Neuronal stem cell (in vitro differentiated cells): Measurements from ENCODE around the gene LMO4.

Source experiments
- DNase-seq: peaks from one replicate; pipeline ENCODE4 v3.0.0-alpha.2; 2013; ENCODE audit warnings: low spot score
- H2AFZ ChIP-seq: one replicate; pipeline ENCODE4 v1.6.1; 2013; ENCODE audit warnings: mild to moderate bottlenecking, low read length, inconsistent platforms
- H2AK5ac ChIP-seq: 2 replicates; pipeline ENCODE4 v1.6.1; 2013; ENCODE audit warnings: low read depth, mild to moderate bottlenecking, inconsistent platforms, low read length, moderate library complexity, mixed read lengths
- H2BK120ac ChIP-seq: 2 replicates; pipeline ENCODE4 v1.6.1; 2013; ENCODE audit warnings: low read depth, mild to moderate bottlenecking, inconsistent platforms, low read length, moderate library complexity, mixed read lengths
- H2BK12ac ChIP-seq: one replicate; pipeline ENCODE4 v1.6.1; 2013; ENCODE audit warnings: low read length, inconsistent platforms
- H2BK15ac ChIP-seq: 2 replicates; pipeline ENCODE4 v1.6.1; 2013; ENCODE audit warnings: mild to moderate bottlenecking, low read length, inconsistent platforms, mixed read lengths
- H2BK5ac ChIP-seq: one replicate; pipeline ENCODE4 v1.6.1; 2013; ENCODE audit warnings: inconsistent platforms, mild to moderate bottlenecking, low read length, moderate library complexity
- H3K14ac ChIP-seq: one replicate; pipeline ENCODE4 v1.6.1; 2013; ENCODE audit warnings: low read length, inconsistent platforms
- H3K18ac ChIP-seq: 2 replicates; pipeline ENCODE4 v1.6.1; 2013; ENCODE audit warnings: low read length, inconsistent platforms
- H3K23ac ChIP-seq: 2 replicates; pipeline ENCODE4 v1.6.1; 2013; ENCODE audit warnings: low read depth, mild to moderate bottlenecking, mixed read lengths, low read length, inconsistent platforms; ENCODE audit not compliant: poor library complexity
- H3K27ac ChIP-seq: replicated peaks from 3 replicates; pipeline ENCODE4 v1.5.1; 2013; ENCODE audit warnings: low read length, inconsistent platforms
- H3K27me3 ChIP-seq, 3 experiments: 2 replicates each; pipeline ENCODE4 v1.6.1; 2013; ENCODE audit warnings: low read length in 3 of 3, mild to moderate bottlenecking in 2 of 3, inconsistent platforms in 1 of 3, low read depth in 1 of 3, mixed read lengths in 1 of 3, moderate library complexity in 1 of 3; ENCODE audit not compliant: control insufficient read depth in 3 of 3, insufficient read depth in 3 of 3
- H3K36me3 ChIP-seq, 2 donors: replicated peaks in 1 of 2; 2 replicates each; pipeline ENCODE4 v1.6.1; 2013; ENCODE audit warnings: low read length in 2 of 2; ENCODE audit not compliant: control insufficient read depth in 2 of 2, insufficient read depth in 2 of 2
- H3K4ac ChIP-seq: 2 replicates; pipeline ENCODE4 v1.6.1; 2013; ENCODE audit warnings: inconsistent platforms, mild to moderate bottlenecking, low read length, moderate library complexity
- H3K4me1 ChIP-seq, 2 donors: 1 replicate in 1 of 2; 2 replicates in 1 of 2; pipeline ENCODE4 v1.6.1; 2013; ENCODE audit warnings: low read length in 2 of 2, low read depth in 1 of 2; ENCODE audit not compliant: control insufficient read depth in 2 of 2, insufficient read depth in 1 of 2
- H3K4me2 ChIP-seq: one replicate; pipeline ENCODE4 v1.6.1; 2013; ENCODE audit warnings: mild to moderate bottlenecking, low read length, inconsistent platforms; ENCODE audit not compliant: insufficient read depth, poor library complexity, severe bottlenecking
- H3K4me3 ChIP-seq, 2 donors: 2 replicates each; pipeline ENCODE4 v1.5.1; 2013; ENCODE audit warnings: low read length in 2 of 2, mild to moderate bottlenecking in 2 of 2, inconsistent platforms in 1 of 2, moderate library complexity in 1 of 2
- H3K79me1 ChIP-seq: one replicate; pipeline ENCODE4 v1.6.1; 2013; ENCODE audit warnings: low read depth, mild to moderate bottlenecking, inconsistent platforms, low read length, moderate library complexity
- H3K9ac ChIP-seq: one replicate; pipeline ENCODE4 v1.6.1; 2013; ENCODE audit warnings: mild to moderate bottlenecking, low read depth, low read length, inconsistent platforms; ENCODE audit not compliant: poor library complexity
- H3K9me3 ChIP-seq, 2 donors: replicated peaks in 1 of 2; 2 replicates each; pipeline versions ENCODE3 to v1.6.1; 2013; ENCODE audit warnings: low read length in 2 of 2, mild to moderate bottlenecking in 2 of 2, inconsistent platforms in 1 of 2, low read depth in 1 of 2, mixed read lengths in 1 of 2, moderate library complexity in 1 of 2; ENCODE audit not compliant: control insufficient read depth in 2 of 2, insufficient read depth in 1 of 2
- H4K8ac ChIP-seq: one replicate; pipeline ENCODE4 v1.6.1; 2013; ENCODE audit warnings: low read depth, mild to moderate bottlenecking, inconsistent platforms, low read length, moderate library complexity
- H4K91ac ChIP-seq: one replicate; pipeline ENCODE4 v1.6.1; 2013; ENCODE audit warnings: low read length, low read depth, mild to moderate bottlenecking, inconsistent platforms; ENCODE audit not compliant: poor library complexity
- WGBS, 2 donors: extraction: QIAGEN DNeasy Blood & Tissue Kit; methylation state at CpG; one replicate each; pipeline ENCODE4 v1.1.7; 2013; ENCODE audit warnings: missing lambda C conversion rate in 2 of 2, mixed read lengths in 1 of 2; ENCODE audit not compliant: insufficient read length in 2 of 2, insufficient replicate concordance in 1 of 2; ENCODE audit errors: extremely low coverage in 2 of 2; 5-methylcytosine and 5-hydroxymethylcytosine counted together

The LMO4 gene

DNA sequence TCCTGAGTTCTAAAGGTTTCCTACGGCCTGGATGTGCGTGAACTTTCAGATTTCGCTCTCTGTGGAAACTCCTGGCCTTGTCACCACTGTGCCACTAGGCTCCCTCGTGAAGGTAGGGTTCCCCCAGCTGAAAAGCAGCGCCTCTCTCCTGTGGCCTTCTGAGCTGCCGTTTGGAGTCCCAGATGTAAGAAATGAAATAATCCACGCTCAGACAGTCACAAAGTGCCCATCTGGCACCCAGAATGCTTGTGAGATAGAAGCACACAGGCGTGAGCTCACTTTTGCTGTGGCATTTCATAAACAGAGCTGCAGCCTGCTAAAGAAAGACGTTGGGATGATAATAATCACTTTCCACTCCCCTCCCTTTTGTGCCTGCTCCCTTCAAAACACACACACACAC is 65.8 kb downstream of the LMO4 start:
- Histone ChIP-seq H3K4me2 (no peak overlapping the region), H2AFZ (no peak overlapping the region), H3K23ac (no peak overlapping the region), H3K14ac (no peak overlapping the region), H3K27me3 (no peaks in the 10 kb centered on the region), H4K8ac (no peak overlapping the region), H3K4me1 (peaks cover under 1 to 14% of the 10 kb centered on the region in 2 donors), H3K79me1 (no peaks in the 10 kb centered on the region), H2BK120ac (no peak overlapping the region), H3K4ac (no peak overlapping the region), H2BK15ac (no peak overlapping the region), H3K9ac (no peak overlapping the region), H3K18ac (peak overlapping the region; percentile 1), H2AK5ac (no peak overlapping the region), H3K36me3 (no peaks in the 10 kb centered on the region), H4K91ac (no peak overlapping the region), H3K27ac (no peak overlapping the region), H3K4me3 (no peak overlapping the region), H3K9me3 (no peaks in the 10 kb centered on the region), H2BK12ac (no peak overlapping the region), H2BK5ac (no peak overlapping the region)
- no peak for DNase-seq
- no CpG with 5 or more reads among the region's 9 CpGs for WGBS, 2 donors

DNA sequence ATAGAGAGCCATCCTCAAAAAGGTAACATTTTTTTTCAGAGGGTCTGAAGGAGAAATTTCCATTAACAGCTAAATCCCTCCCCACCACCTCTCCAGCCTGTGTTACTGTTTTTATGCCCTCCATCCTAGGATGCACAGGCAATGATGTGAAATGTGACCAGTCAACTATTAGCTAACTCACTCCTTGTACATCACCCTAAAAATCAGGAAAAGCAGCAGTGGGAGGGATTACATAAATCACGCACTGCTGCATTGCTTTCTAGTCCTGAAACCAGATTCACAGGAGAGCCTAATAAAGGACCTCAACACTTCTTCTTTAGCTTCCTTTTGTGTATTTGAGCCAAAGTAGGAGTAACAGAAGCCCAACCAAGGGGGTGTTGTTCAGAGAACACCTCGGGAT is 66.3 kb downstream of the LMO4 start:
- no peak overlapping the region for H3K18ac ChIP-seq
- H3K9me3 ChIP-seq: no peaks in the 10 kb centered on the region
- no peak overlapping the region for H2BK120ac ChIP-seq
- no peak overlapping the region for H3K4me2 ChIP-seq
- H3K23ac ChIP-seq: no peak overlapping the region
- DNase-seq: no peak
- no peak overlapping the region for H3K14ac ChIP-seq
- H2BK5ac ChIP-seq: no peak overlapping the region
- no peak overlapping the region for H3K4me3 ChIP-seq
- no peak overlapping the region for H3K4ac ChIP-seq
- H3K4me1 ChIP-seq: peaks cover 3 to 16% of the 10 kb centered on the region in 2 donors
- H2AK5ac ChIP-seq: no peak overlapping the region
- no peak overlapping the region for H4K91ac ChIP-seq
- H2BK12ac ChIP-seq: no peak overlapping the region
- H4K8ac ChIP-seq: no peak overlapping the region
- no peak overlapping the region for H3K27ac ChIP-seq
- no peaks in the 10 kb centered on the region for H3K36me3 ChIP-seq
- no peak overlapping the region for H3K9ac ChIP-seq
- no peak overlapping the region for H2BK15ac ChIP-seq
- H3K79me1 ChIP-seq: no peaks in the 10 kb centered on the region
- H3K27me3 ChIP-seq: no peaks in the 10 kb centered on the region
- no peak overlapping the region for H2AFZ ChIP-seq
- WGBS, 2 donors: no CpG with 5 or more reads among the region's 2 CpGs
